HTERT RPE-1 (cell line): ENCODE data around the gene NLGN1.

Experiments used
- in situ Hi-C: fragments of 300-500 bp; cut with MboI; formaldehyde crosslinking; loops from 4 replicates; pipeline ENCODE4 v1.14.3; 2020; ENCODE audit warnings: low sequenced_read_pairs

Gene NLGN1

DNA sequence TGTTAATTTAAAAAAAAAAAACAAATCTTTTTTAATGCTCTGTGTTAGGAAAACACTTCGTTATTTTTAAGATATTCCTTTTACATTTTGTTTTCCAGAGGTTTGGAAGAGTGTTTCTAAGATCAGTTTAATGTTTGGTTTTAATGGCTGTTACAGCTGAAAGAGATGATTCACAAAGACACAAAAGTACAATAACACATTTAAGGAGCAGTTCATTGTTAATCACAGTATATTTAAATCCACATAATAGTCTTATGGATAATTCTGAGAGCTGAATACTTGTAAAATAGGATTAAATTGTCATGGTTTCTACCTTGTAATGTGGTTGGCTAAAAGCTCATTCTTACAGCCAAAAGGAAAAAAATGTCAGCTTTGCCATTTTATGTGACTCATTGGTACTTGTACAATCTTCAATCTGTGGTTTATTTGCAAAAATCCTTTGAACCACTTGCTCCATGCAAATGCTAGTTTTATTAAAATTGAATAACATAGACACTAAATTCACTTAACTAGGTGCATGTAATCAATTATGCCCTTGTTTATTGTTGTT, 426.4 kb downstream of the NLGN1 start:
- in situ Hi-C loops: no loop called here

DNA sequence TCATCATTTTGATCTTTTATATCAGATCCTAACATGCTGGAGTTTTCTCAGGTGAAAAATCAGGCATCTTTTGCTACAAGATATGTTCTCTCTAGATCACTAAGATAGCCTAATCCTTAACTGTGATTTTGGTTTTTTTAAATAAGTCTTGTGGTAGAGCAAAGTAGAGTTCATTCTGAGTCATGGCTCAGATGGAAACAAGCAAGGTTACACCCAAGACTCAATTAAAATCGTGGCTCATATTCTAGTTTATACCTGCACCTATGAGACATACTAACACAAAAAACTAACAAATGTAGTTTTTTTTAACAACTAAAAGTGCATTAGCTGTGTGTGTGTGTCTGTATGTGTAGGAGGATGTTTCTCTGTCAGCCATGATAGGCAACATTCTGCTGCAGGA, 428.2 kb downstream of the NLGN1 start:
- in situ Hi-C loops: no loop called here

DNA sequence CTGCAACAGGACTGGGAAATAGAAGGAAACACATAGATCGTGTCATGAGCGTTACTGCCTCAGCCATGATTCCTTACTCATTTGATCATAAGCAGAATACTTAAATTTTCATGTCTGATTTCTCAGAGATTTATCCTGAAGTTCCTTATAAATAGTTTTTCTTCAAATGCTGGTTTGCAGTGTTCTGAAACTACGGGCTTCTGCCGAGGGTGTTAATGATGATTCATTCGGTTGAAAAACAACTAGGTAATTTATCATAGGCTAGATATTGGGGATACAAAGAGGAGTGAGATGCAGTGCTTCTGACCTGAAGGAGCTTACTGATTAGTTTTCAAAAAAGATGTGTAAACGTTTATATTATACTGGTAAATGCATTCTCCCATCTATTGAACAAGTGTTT, 428.9 kb downstream of the NLGN1 start:
- in situ Hi-C loops: no loop called here

- in situ Hi-C loops: no loop called here
These were observed 429.5 kb downstream of the NLGN1 start for GRCh38 chr3:173826901-173827609.

DNA sequence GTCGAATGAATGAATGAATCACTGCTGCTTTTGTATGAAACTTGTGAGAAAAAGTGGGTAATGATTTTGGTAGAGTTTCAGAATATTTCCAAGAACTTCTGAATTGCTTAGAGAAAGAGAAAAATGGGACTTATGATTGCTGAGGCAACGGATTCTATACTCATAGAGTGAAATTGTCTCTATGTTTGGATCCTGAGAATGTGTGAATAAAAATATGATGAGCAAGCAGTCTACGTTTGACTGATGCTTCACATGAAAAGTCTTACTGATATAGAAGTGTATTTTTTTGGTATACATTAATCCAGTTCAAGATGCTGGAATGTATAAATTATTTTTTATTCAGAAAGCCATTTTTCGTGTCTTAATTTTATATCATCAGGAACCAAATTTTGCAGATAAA, 441.1 kb downstream of the NLGN1 start:
- in situ Hi-C loops: no loop called here

- in situ Hi-C loops: no loop called here
These were observed 442.3 kb downstream of the NLGN1 start for GRCh38 chr3:173839859-173840258.

- in situ Hi-C loops: no loop called here
These were observed 443.8 kb downstream of the NLGN1 start for GRCh38 chr3:173841334-173841733.

DNA sequence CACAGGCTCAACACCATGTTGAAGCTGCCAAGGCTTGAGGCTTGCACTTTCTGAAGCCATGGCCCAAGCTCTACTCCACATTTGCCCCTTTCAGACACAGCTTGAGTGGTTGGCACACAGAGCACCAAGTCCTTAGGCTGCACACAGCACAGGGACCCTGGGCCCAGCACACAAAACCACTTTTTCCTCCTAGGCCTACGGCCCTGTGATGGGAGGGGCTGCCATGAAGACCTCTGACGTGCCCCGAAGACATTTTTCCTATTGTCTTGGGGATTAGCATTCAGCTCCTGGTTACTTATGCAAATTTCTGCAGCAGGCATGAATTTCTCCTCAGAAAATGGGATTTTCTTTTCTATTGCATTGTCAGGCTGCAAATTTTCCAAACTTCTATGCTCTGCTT, 445.5 kb downstream of the NLGN1 start:
- in situ Hi-C loops: no loop called here

DNA sequence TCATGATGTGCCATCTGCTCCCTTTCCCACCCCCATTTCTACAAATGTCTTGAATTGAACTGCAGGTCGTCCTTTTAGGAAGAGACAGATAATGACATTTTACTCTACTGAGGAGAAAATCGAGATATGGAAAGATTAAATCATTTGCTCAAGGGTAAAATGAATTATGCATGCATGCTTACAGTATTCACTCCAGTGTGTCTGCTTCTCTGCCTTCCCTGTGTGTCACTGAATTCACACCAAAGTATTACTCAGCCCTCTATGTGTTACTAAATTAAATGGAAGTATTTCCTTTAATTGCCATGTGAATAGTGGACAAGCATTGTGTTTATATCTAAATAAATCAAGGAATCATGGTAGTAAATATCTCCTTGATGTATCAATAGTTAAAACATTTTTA, 449.0 kb downstream of the NLGN1 start:
- in situ Hi-C loops: no loop called here

DNA sequence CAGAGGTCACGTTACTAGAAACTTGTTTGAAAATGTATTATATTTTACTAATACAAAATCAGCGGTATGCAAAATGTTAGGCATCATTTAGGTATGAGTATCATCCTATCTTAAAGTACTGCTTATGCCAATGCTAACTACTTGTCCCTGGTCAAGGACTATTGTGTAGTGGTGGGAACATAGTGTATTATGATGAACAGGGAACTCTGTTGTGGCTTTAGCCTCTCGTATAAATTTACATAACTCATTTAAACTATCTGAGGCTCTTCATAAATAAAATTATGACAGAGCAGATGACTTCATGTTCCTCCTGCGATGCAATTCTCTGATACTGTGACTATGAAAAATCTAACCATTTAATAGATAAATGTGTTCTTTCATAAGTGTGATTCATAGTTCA, 451.9 kb downstream of the NLGN1 start:
- in situ Hi-C loops: no loop called here

DNA sequence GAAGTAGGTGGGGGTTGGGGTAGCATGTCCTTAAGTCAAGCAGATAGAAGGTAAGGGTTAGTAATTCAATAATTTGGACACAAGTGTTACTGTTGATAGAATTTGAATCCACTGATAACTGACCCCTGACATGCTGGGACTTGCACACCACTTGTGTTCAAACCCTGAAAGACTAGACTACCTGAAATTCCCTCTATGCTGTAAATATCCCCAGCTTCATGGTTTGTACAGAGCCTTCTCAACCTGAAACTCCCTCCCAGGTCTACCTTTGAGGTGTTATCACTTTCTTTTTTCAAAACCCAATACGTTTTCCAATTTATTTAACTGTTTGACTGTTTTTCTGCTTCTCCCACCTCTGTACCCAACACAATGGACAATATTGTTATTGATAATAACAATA, 459.6 kb downstream of the NLGN1 start:
- in situ Hi-C loops: no loop called here

DNA sequence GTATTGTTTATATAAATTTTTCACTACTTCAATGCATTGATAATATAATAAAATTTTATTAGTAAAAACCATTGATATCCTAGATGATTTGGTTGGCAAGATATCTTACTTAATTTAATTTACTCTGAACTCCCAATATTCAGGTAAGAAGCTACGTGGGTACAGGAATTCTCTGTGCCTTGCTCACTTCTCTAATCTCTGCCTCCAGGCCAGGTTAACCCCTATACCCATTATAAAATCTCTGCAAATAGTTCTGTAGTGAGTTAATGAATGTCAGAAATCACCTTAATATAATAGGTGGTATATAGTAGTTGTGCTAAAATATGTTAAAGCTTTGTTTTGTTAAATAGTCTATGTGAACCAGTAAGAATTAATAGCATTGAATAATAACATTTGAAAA, 465.2 kb downstream of the NLGN1 start:
- in situ Hi-C loops: no loop called here

GRCh38 chr3:173863551-173863950, 466.0 kb downstream of the NLGN1 start:
- in situ Hi-C loops: no loop called here

DNA sequence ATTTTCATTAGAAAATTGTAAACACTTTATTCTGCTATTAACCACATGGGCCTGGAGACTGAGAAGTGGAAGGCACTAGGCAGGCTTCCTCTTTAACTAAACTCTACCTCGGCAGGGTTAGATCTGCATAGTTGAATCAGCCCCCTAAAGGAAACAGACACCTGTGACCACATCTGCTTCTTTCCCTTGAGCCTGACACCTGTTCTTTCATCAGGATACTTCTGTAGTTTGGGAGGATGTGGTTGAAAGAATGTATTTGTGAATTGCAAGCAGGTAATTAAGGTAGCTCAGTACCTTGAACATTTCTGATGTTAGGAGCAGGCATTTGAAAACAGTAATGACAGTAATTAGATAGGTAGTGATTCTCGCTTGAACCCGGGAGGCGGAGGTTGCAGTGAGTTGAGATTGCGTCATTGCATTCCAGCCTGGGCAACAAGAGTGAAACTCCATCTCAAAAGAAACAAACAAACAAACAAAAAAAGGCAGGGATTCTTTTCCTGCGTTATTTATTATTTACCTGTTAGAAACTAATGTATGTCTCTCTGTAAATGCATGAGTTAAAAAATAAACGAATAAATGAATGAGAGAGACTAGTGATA, 468.5 kb downstream of the NLGN1 start:
- in situ Hi-C loops: no loop called here

DNA sequence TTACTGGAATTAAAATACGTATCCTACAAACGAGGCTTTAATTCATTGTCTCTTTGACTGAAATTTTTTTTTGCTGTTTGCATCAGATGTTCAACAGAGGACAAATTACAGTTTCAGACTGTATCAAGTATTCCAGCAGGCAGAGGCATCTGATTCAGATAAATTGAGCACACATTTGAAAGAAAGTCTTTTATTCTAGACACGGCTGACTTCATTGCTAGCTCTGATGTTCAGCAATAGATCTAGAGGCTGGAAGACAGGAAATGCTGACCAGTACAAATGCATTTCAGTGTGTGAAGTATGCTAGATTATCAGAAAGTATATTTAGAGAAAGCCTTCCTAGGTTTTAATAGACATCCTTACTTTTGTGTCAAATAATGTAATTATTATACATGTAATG, 472.2 kb downstream of the NLGN1 start:
- in situ Hi-C loops: no loop called here

DNA sequence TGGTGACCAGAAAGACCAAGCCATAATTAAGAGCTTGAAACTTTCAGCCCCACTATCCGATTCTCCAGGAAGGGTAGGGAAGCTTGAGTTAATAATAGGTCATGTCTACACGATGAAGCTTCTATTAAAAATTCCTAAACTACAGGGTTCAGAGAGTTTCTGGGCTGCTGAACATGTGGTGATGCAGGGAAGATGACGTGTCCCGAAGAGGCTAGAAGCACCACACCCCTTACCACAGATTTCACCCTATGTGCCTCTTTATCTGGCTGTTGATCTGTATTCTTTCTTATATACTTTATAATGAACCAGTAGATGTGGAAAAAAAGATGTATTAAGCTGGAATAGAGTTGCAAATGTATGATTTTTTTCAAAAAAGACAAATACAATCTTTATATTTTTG, 473.4 kb downstream of the NLGN1 start:
- in situ Hi-C loops: no loop called here

- in situ Hi-C loops: no loop called here
These were observed 478.2 kb downstream of the NLGN1 start for GRCh38 chr3:173875790-173876189.

DNA sequence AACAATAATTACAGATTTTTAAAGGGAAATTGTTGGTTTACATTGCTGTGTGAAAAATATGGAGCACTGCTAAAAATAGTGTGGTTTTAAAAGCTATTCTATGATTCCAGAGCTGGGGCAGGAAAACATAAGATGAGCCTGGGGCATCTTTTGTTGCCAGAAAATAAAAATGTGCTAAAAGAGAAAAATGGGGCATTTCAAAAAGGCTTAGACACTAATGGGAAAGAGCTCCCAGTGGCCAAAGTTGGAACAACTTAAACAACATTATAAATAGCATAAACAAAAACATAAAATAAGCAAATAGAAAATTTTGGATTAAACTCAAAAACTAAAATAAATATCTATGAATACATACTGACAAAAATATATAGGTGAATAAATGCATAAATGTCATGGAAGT, 478.9 kb downstream of the NLGN1 start:
- in situ Hi-C loops: no loop called here

GRCh38 chr3:173887888-173888287, 490.3 kb downstream of the NLGN1 start:
- in situ Hi-C loops: no loop called here

DNA sequence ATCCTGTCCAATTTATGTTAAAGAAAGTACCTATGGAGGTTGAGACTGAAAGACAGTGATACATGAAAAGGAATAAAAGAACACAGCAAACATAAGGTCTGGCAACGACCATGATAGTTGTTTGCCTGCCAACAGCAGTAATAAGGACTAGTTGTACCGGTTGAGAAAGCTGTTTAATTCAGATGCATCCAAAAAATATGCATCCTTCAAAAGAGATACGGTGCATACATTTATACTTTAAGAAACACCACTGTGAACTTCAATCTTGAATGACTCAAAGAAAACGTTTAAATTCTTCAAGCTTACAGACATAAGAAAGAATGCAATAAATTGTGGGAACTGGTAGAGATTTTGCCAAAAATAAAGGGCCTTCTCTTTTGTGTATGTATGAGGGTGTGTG, 492.1 kb downstream of the NLGN1 start:
- in situ Hi-C loops: no loop called here

- in situ Hi-C loops: no loop called here
These were observed 492.5 kb downstream of the NLGN1 start for GRCh38 chr3:173890091-173890490.

DNA sequence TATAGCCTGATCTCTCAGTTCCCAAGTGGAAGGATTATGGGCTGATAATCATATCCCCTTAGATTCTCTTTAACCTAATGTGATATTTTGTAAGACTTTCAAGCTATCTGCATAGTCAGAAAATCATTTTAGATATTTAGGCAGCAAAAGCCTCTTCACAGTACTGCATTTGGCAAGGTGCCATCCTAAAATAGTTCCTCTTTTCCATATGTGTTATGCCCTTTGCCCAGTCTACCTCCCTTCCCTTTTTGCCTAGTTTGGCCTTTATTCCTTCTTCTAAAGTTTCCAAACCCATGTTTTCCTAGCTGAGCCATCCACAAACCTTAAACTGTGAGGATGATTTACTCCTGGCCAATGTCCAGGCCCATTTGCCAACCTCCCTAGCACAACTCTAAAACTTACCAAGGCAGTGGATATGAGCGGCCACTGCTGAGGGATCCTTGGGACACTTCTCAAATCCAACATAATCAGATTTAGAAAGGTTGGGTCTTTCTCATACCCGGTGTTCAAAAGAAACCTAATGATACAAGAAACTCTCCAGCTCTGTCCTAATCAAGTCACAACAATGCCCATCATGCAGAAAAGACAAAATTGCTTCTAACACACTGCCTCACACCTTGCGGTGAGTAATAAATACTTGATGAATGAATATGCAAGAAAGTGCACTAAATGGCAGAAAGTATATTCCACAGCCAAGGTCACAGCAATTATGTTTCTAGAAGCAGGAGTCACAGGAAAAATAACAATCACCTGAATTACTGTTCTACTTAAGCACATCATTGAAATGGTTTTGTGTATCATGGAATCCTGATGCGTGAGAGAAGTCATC, 493.9 kb downstream of the NLGN1 start:
- in situ Hi-C loops: no loop called here
